ENCODE measurements around the gene KCNH1. TPM values are rescaled to one million over a fixed set of nuclear protein-coding genes. Genes with fewer than 3 reads are reported as not detected.

Gene KCNH1
- total RNA-seq, 6 experiments from 2014 or later: 0.90 to 1.8 (median 1.5) TPM

DNA sequence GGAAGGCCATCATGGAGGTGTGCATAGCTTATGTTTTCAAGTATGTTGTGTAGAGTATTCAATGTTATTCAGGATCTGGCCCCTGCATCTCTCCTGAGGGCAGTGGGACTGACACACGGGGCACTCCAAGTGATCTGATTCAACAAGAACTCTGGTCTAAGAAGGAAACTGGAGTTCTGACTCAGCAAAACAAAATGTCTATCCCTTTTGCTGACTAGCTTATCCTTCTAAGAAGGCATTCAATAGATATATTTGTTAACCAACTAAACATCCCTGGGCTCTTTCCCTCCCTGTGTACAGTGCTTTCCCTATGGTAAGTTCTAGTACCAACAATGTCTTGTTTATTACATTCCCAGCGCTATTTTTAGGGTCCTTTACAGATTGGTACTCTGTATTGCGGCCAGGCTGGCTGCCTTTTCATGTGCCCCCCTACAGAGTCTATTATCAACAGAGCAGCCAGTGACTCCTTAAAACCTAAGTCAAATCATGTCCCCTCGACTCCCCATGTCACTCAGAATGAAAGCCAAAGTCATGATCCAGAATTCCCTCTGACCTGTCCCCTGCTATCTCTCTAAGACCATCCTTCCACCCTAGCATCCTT lies 304.9 kb downstream of the KCNH1 start:
- Mint-ChIP-seq H3K27ac (no peak overlapping the region), H3K4me1 (ENCODE audit: low read depth) (peaks cover 9% of the 10 kb centered on the region; the same call in 1 of the 2 replicates), H3K36me3 (ENCODE audit: low read depth) (no peaks in the 10 kb centered on the region), H3K9me3 (no peaks in the 10 kb centered on the region), H3K4me3 (no peak overlapping the region), H3K27me3 (ENCODE audit: insufficient read depth) (no peaks in the 10 kb centered on the region)
- no peak for DNase-seq
- TF ChIP-seq, protein P1, sequence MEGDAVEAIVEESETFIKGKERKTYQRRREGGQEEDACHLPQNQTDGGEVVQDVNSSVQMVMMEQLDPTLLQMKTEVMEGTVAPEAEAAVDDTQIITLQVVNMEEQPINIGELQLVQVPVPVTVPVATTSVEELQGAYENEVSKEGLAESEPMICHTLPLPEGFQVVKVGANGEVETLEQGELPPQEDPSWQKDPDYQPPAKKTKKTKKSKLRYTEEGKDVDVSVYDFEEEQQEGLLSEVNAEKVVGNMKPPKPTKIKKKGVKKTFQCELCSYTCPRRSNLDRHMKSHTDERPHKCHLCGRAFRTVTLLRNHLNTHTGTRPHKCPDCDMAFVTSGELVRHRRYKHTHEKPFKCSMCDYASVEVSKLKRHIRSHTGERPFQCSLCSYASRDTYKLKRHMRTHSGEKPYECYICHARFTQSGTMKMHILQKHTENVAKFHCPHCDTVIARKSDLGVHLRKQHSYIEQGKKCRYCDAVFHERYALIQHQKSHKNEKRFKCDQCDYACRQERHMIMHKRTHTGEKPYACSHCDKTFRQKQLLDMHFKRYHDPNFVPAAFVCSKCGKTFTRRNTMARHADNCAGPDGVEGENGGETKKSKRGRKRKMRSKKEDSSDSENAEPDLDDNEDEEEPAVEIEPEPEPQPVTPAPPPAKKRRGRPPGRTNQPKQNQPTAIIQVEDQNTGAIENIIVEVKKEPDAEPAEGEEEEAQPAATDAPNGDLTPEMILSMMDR (IDR thresholded peaks at IDR 0.05): no peak

DNA sequence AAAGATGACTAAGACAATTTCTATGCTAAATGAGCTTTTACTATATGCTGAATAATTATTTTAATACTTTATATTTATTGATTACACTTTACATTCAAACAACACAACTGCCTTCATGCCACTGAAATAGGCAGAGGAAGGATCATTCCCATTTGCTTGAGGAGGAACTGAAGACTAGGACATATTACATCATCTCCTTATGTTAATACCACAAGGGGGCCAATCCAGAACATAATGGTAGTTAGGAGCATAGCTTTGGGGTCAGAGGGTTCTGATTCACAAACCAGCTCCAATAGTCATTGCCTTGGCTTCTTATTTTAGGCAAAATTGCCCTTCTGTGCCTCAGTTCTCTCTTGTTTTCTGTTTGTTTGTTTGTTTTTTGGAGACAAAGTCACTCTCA lies 306.5 kb downstream of the KCNH1 start:
- no peaks in the 10 kb centered on the region for H3K36me3 Mint-ChIP-seq (ENCODE audit: low read depth)
- DNase-seq: no peak
- TF ChIP-seq, protein P1 (IDR thresholded peaks at IDR 0.05): no peak
- H3K4me1 Mint-ChIP-seq (ENCODE audit: low read depth): peaks cover 9% of the 10 kb centered on the region; the same call in 1 of the 2 replicates
- no peaks in the 10 kb centered on the region for H3K9me3 Mint-ChIP-seq
- H3K4me3 Mint-ChIP-seq: no peak overlapping the region
- no peaks in the 10 kb centered on the region for H3K27me3 Mint-ChIP-seq (ENCODE audit: insufficient read depth)
- no peak overlapping the region for H3K27ac Mint-ChIP-seq

DNA sequence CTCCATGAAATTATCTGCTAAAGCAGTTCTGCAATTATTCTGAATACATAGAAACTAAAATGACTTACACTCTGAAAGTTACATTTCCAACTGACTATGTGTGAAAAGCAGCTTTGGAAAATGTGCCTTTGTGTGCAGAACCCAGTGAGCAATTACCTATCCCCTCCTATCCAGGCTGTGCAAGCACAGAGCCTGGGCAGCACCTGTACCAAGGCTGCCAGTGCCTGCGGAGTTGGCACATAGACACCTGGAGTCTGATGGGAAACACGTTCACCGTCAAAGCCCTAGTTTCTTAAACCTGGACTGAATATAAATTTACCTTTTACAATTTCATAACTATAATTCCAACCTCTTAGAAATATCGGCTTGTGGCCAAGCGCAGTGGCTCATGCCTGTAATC lies 307.3 kb downstream of the KCNH1 start:
- peaks cover 2% of the 10 kb centered on the region for H3K27me3 Mint-ChIP-seq (ENCODE audit: insufficient read depth)
- peaks cover 9% of the 10 kb centered on the region; the same call in 1 of the 2 replicates for H3K4me1 Mint-ChIP-seq (ENCODE audit: low read depth)
- H3K9me3 Mint-ChIP-seq: no peaks in the 10 kb centered on the region
- no peak for DNase-seq
- TF ChIP-seq, protein P1 (IDR thresholded peaks at IDR 0.05): no peak
- H3K27ac Mint-ChIP-seq: no peak overlapping the region
- H3K36me3 Mint-ChIP-seq (ENCODE audit: low read depth): no peaks in the 10 kb centered on the region
- no peak overlapping the region for H3K4me3 Mint-ChIP-seq

DNA sequence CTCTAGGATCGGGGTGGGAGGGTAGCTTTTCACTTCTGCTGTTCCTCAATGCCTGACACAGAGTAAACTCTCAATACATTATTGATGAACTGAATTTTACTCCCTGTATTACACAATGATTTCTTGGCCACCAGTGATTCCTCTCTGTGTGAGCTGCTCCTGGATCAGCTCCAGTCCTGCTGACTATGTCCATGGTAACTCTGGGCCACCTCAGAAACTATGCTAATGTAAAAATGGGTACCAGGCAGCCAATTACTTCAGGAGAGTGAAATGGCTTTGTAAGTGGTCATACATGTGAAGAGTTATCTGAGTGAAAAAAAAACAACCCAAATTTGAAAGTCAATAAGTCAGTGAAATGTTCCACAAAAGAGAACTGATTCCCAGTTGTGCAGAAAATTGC lies 311.0 kb downstream of the KCNH1 start:
- TF ChIP-seq, protein P1 (IDR thresholded peaks at IDR 0.05): no peak
- Mint-ChIP-seq H3K9me3 (no peaks in the 10 kb centered on the region), H3K27ac (no peak overlapping the region), H3K4me3 (no peak overlapping the region), H3K27me3 (ENCODE audit: insufficient read depth) (peaks cover 2% of the 10 kb centered on the region), H3K36me3 (ENCODE audit: low read depth) (no peaks in the 10 kb centered on the region), H3K4me1 (ENCODE audit: low read depth) (no peaks in the 10 kb centered on the region)
- no peak for DNase-seq

DNA sequence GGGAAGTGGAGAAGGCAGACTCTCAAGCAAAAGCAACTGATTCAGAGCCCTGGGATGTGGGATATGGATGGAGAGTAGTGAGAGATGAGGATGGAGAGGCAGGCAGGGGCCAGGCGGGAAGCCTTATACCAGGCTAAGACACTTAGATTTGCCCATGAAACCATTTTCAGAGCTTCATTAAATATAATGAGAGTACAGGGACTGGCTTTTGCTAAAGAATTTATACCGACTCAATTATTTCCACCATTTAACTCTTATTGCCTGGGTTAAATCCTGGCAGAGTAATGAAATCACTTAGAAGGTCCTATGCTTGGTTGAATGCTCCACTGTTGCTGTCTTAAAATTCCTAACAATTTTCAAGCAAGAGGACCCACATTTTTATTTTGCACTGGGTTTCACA lies 311.7 kb downstream of the KCNH1 start:
- Mint-ChIP-seq H3K9me3 (no peaks in the 10 kb centered on the region), H3K27me3 (ENCODE audit: insufficient read depth) (peaks cover 2% of the 10 kb centered on the region), H3K4me1 (ENCODE audit: low read depth) (peaks cover 2% of the 10 kb centered on the region; the same call in 1 of the 2 replicates), H3K36me3 (ENCODE audit: low read depth) (no peaks in the 10 kb centered on the region), H3K4me3 (no peak overlapping the region), H3K27ac (no peak overlapping the region)
- TF ChIP-seq, protein P1 (IDR thresholded peaks at IDR 0.05): no peak
- no peak for DNase-seq

All from HFFc6 (cell line).